SJCRH30 (cell line): Measurements from ENCODE around the gene HHAT. TPM values are rescaled to one million over a fixed set of nuclear protein-coding genes. Genes with fewer than 3 reads are reported as not detected.

ENCODE experiments used
- DNase-seq, 2 experiments: peaks; one replicate each; pipeline ENCODE4 v3.0.0-alpha.2; 2015 to 2020
- H3K27ac ChIP-seq: fragments of 250-450 bp; sonication (Bioruptor Pico); 2 replicates; pipeline ENCODE4 v1.5.1; 2020; ENCODE audit warnings: mild to moderate bottlenecking, moderate library complexity
- H3K27me3 ChIP-seq: fragments of 250-450 bp; sonication (Bioruptor Pico); 2 replicates; pipeline ENCODE4 v1.5.1; 2020; ENCODE audit warnings: mild to moderate bottlenecking, moderate library complexity
- H3K36me3 ChIP-seq: fragments of 250-450 bp; sonication (Bioruptor Pico); 2 replicates; pipeline ENCODE4 v1.5.1; 2020; ENCODE audit warnings: mild to moderate bottlenecking, moderate library complexity
- H3K4me1 ChIP-seq: fragments of 250-450 bp; sonication (Bioruptor Pico); 2 replicates; pipeline ENCODE4 v1.5.1; 2020; ENCODE audit warnings: mild to moderate bottlenecking, moderate library complexity
- H3K4me3 ChIP-seq: fragments of 250-450 bp; sonication (Bioruptor Pico); 2 replicates; pipeline ENCODE4 v1.5.1; 2020; ENCODE audit warnings: mild to moderate bottlenecking, moderate library complexity
- H3K9me3 ChIP-seq: fragments of 250-450 bp; sonication (Bioruptor Pico); replicated peaks from 2 replicates; pipeline ENCODE4 v1.5.1; 2020; ENCODE audit warnings: mild to moderate bottlenecking, moderate library complexity
- total RNA-seq: library from RNA; depleted of rRNA; stranded (reverse); fragments of >200 nt; shearing (Covaris generic); gene quantifications from 2 replicates; pipeline ENCODE4 v1.2.3, GENCODE V29; 2014

Gene HHAT
- total RNA-seq, 1 experiment from 2014 or later: 5.1 TPM

- no peaks in the 10 kb centered on the region; the same call in 1 of the 2 replicates for H3K9me3 ChIP-seq
- H3K27ac ChIP-seq: no peak overlapping the region
- peaks cover 6% of the 10 kb centered on the region; the same call in 1 of the 2 replicates for H3K27me3 ChIP-seq
- H3K4me3 ChIP-seq: no peak overlapping the region
- no peaks in the 10 kb centered on the region for H3K4me1 ChIP-seq
- no peak for DNase-seq
- no peaks in the 10 kb centered on the region for H3K36me3 ChIP-seq
Observed at GRCh38 chr1:210300923-210301614, 27.6 kb upstream of the HHAT start.

- DNase-seq: no peak
- Histone ChIP-seq H3K4me3 (no peak overlapping the region), H3K4me1 (no peaks in the 10 kb centered on the region)
Observed at GRCh38 chr1:210301615-210302000, 27.1 kb upstream of the HHAT start.

GRCh38 chr1:210302501-210302900, 26.2 kb upstream of the HHAT start:
- Histone ChIP-seq H3K4me3 (no peak overlapping the region), H3K4me1 (no peaks in the 10 kb centered on the region), H3K27ac (no peak overlapping the region), H3K36me3 (no peaks in the 10 kb centered on the region), H3K27me3 (peaks cover 8% of the 10 kb centered on the region; the same call in 1 of the 2 replicates), H3K9me3 (no peaks in the 10 kb centered on the region; the same call in 1 of the 2 replicates)
- no peak for DNase-seq

More at GRCh38 chr1:210301615-210302000, 27.1 kb upstream of the HHAT start:
- H3K27me3 ChIP-seq: peaks cover 6% of the 10 kb centered on the region; the same call in 1 of the 2 replicates
- H3K27ac ChIP-seq: no peak overlapping the region
- H3K36me3 ChIP-seq: no peaks in the 10 kb centered on the region
- H3K9me3 ChIP-seq: no peaks in the 10 kb centered on the region; the same call in 1 of the 2 replicates

GRCh38 chr1:210303391-210303790, 25.3 kb upstream of the HHAT start:
- H3K4me1 ChIP-seq: no peaks in the 10 kb centered on the region
- no peaks in the 10 kb centered on the region for H3K9me3 ChIP-seq
- no peak overlapping the region for H3K4me3 ChIP-seq
- no peak overlapping the region for H3K27ac ChIP-seq
- no peak for DNase-seq
- peaks cover 12% of the 10 kb centered on the region; the same call in 1 of the 2 replicates for H3K27me3 ChIP-seq
- no peaks in the 10 kb centered on the region for H3K36me3 ChIP-seq

GRCh38 chr1:210310562-210311153, 18.0 kb upstream of the HHAT start:
- H3K4me3 ChIP-seq: no peak overlapping the region
- no peak overlapping the region for H3K27ac ChIP-seq
- no peaks in the 10 kb centered on the region for H3K9me3 ChIP-seq
- H3K27me3 ChIP-seq: peaks cover 8% of the 10 kb centered on the region
- H3K36me3 ChIP-seq: no peaks in the 10 kb centered on the region
- no peak for DNase-seq
- peaks cover 2% of the 10 kb centered on the region; the same call in 1 of the 2 replicates for H3K4me1 ChIP-seq

- Histone ChIP-seq H3K36me3 (no peaks in the 10 kb centered on the region), H3K4me3 (no peak overlapping the region; the same call in 1 of the 2 replicates), H3K9me3 (no peaks in the 10 kb centered on the region), H3K27me3 (peaks cover 8% of the 10 kb centered on the region), H3K27ac (no peak overlapping the region), H3K4me1 (peaks cover 2% of the 10 kb centered on the region; the same call in 1 of the 2 replicates)
- DNase-seq: no peak
Observed at GRCh38 chr1:210311726-210312493, 16.8 kb upstream of the HHAT start.

- Histone ChIP-seq H3K9me3 (no peaks in the 10 kb centered on the region), H3K36me3 (no peaks in the 10 kb centered on the region), H3K4me3 (no peak overlapping the region), H3K4me1 (peaks cover 2% of the 10 kb centered on the region; the same call in 1 of the 2 replicates), H3K27ac (no peak overlapping the region), H3K27me3 (peaks cover 2% of the 10 kb centered on the region)
- no peak for DNase-seq
Observed at GRCh38 chr1:210313046-210313595, 15.6 kb upstream of the HHAT start.

- Histone ChIP-seq H3K27me3 (peaks cover 2% of the 10 kb centered on the region), H3K4me1 (peaks cover 2% of the 10 kb centered on the region; the same call in 1 of the 2 replicates), H3K4me3 (no peak overlapping the region), H3K36me3 (no peaks in the 10 kb centered on the region), H3K9me3 (no peaks in the 10 kb centered on the region), H3K27ac (no peak overlapping the region)
- no peak for DNase-seq
Observed at GRCh38 chr1:210313921-210314320, 14.8 kb upstream of the HHAT start.

- Histone ChIP-seq H3K36me3 (no peaks in the 10 kb centered on the region), H3K27me3 (peaks cover 2% of the 10 kb centered on the region), H3K4me1 (peaks cover 2% of the 10 kb centered on the region; the same call in 1 of the 2 replicates), H3K4me3 (no peak overlapping the region), H3K9me3 (no peaks in the 10 kb centered on the region), H3K27ac (no peak overlapping the region)
- DNase-seq: no peak
Observed at GRCh38 chr1:210315529-210315928, 13.2 kb upstream of the HHAT start.

GRCh38 chr1:210321131-210321530, 7.6 kb upstream of the HHAT start:
- peaks cover 4% of the 10 kb centered on the region; the same call in 1 of the 2 replicates for H3K27me3 ChIP-seq
- H3K4me1 ChIP-seq: no peaks in the 10 kb centered on the region
- H3K4me3 ChIP-seq: no peak overlapping the region
- DNase-seq: no peak
- H3K36me3 ChIP-seq: no peaks in the 10 kb centered on the region
- H3K27ac ChIP-seq: no peak overlapping the region
- no peaks in the 10 kb centered on the region for H3K9me3 ChIP-seq

GRCh38 chr1:210321552-210321951, 7.2 kb upstream of the HHAT start:
- Histone ChIP-seq H3K36me3 (no peaks in the 10 kb centered on the region), H3K9me3 (no peaks in the 10 kb centered on the region), H3K4me3 (no peak overlapping the region), H3K27me3 (peaks cover 4% of the 10 kb centered on the region; the same call in 1 of the 2 replicates), H3K4me1 (no peaks in the 10 kb centered on the region), H3K27ac (no peak overlapping the region)
- DNase-seq: no peak

GRCh38 chr1:210323957-210324356, 4.7 kb upstream of the HHAT start:
- no peaks in the 10 kb centered on the region for H3K4me1 ChIP-seq
- peaks cover 4% of the 10 kb centered on the region; the same call in 1 of the 2 replicates for H3K27me3 ChIP-seq
- no peaks in the 10 kb centered on the region for H3K9me3 ChIP-seq
- no peak for DNase-seq
- H3K4me3 ChIP-seq: no peak overlapping the region
- H3K27ac ChIP-seq: no peak overlapping the region
- no peaks in the 10 kb centered on the region for H3K36me3 ChIP-seq

- DNase-seq: no peak
- Histone ChIP-seq H3K36me3 (no peaks in the 10 kb centered on the region), H3K27ac (no peak overlapping the region), H3K4me3 (no peak overlapping the region), H3K27me3 (peaks cover 4% of the 10 kb centered on the region; the same call in 1 of the 2 replicates), H3K9me3 (no peaks in the 10 kb centered on the region), H3K4me1 (peaks cover 2% of the 10 kb centered on the region; the same call in 1 of the 2 replicates)
Observed at GRCh38 chr1:210325026-210325670, 3.6 kb upstream of the HHAT start.
